GM10847 (cell line): ENCODE measurements around the gene RPTOR.

ENCODE experiments used
- POLR2A ChIP-seq: IDR thresholded peaks from 2 replicates; pipeline ENCODE4 v1.6.1; 2011; ENCODE audit not compliant: insufficient read length; ENCODE audit errors: extremely low read depth

RPTOR gene

GRCh38 chr17:80969674-80970043 is 425.0 kb downstream of the RPTOR start:
- no peak for TF ChIP-seq POLR2A

- TF ChIP-seq POLR2A, result no peak
These were observed 425.6 kb downstream of the RPTOR start for GRCh38 chr17:80970044-80970761.

GRCh38 chr17:80970762-80971703 is 426.4 kb downstream of the RPTOR start:
- TF ChIP-seq POLR2A, result no peak

- no peak for TF ChIP-seq POLR2A
These were observed 427.2 kb downstream of the RPTOR start for GRCh38 chr17:80971704-80972304.

GRCh38 chr17:80976701-80977100 is 432.1 kb downstream of the RPTOR start:
- TF ChIP-seq POLR2A, result no peak

- no peak for TF ChIP-seq POLR2A
These were observed 432.5 kb downstream of the RPTOR start for GRCh38 chr17:80977172-80977571.

GRCh38 chr17:80978499-80979497 is 434.2 kb downstream of the RPTOR start:
- no peak for TF ChIP-seq POLR2A

- TF ChIP-seq POLR2A, result no peak
These were observed 435.1 kb downstream of the RPTOR start for GRCh38 chr17:80979547-80980378.

- no peak for TF ChIP-seq POLR2A
These were observed 435.9 kb downstream of the RPTOR start for GRCh38 chr17:80980397-80981061.

- no peak for TF ChIP-seq POLR2A
These were observed 436.6 kb downstream of the RPTOR start for GRCh38 chr17:80981062-80981902.

GRCh38 chr17:80981929-80982425 is 437.3 kb downstream of the RPTOR start:
- no peak for TF ChIP-seq POLR2A

- TF ChIP-seq POLR2A, result no peak
These were observed 437.9 kb downstream of the RPTOR start for GRCh38 chr17:80982426-80982974.
